Osteocyte (in vitro differentiated cells): ENCODE measurements around the gene NXT2. TPM values are rescaled to one million over a fixed set of nuclear protein-coding genes. Genes with fewer than 3 reads are reported as not detected.

Experiments used
- DNase-seq: peaks from one replicate; pipeline ENCODE4 v3.0.0; 2021; ENCODE audit warnings: mixed read lengths; ENCODE audit not compliant: unreplicated experiment; ENCODE audit errors: extremely low spot score
- H3K27ac Mint-ChIP-seq: one replicate; pipeline ENCODE4 v1.8.0; 2021; ENCODE audit warnings: mild to moderate bottlenecking, mixed read lengths; ENCODE audit not compliant: unreplicated experiment
- H3K27me3 Mint-ChIP-seq: one replicate; pipeline ENCODE4 v1.8.0; 2021; ENCODE audit warnings: mixed read lengths; ENCODE audit not compliant: unreplicated experiment
- H3K36me3 Mint-ChIP-seq: one replicate; pipeline ENCODE4 v1.8.0; 2021; ENCODE audit warnings: mixed read lengths; ENCODE audit not compliant: unreplicated experiment
- H3K4me1 Mint-ChIP-seq: one replicate; pipeline ENCODE4 v1.8.0; 2021; ENCODE audit warnings: mixed read lengths; ENCODE audit not compliant: unreplicated experiment
- H3K4me3 Mint-ChIP-seq: one replicate; pipeline ENCODE4 v1.8.0; 2021; ENCODE audit warnings: mild to moderate bottlenecking, moderate library complexity, mixed read lengths; ENCODE audit not compliant: unreplicated experiment
- H3K9me3 Mint-ChIP-seq: one replicate; pipeline ENCODE4 v1.8.0; 2021; ENCODE audit warnings: mixed read lengths; ENCODE audit not compliant: unreplicated experiment
- total RNA-seq: library from RNA; stranded (reverse); gene quantifications from 2 replicates; pipeline ENCODE4 v1.2.1, GENCODE V29; 2021
- TF ChIP-seq, protein P1 (sequence below): fragments of 200-600 bp; sonication (generic); IDR thresholded peaks from 2 replicates; pipeline ENCODE4 v1.5.0; 2021; ENCODE audit warnings: antibody characterized with exemption, mild to moderate bottlenecking, moderate library complexity

The NXT2 gene
- total RNA-seq, 1 donor from 2014 or later = 13.2 TPM

DNA sequence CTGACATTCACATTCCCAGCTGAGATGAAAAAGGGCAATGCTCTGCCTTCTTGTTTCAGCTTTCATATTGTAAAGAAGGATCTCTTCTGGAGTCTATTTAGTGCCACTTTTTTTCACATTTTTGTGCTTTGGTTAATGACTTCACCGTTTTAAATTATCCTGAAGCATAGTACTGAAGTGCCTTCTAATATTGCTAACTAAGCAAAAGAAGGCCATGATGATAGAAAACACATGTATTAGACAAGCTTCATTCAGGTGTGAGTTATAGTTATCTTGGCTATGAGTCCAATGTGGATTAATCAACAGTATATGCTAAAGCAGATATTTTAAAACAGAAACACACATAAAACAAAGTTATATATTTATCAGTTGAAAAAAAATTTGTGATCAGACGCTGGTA is 40.4 kb downstream of the NXT2 start:
- H3K27ac Mint-ChIP-seq = no peak overlapping the region
- no peaks in the 10 kb centered on the region for H3K36me3 Mint-ChIP-seq
- no peaks in the 10 kb centered on the region for H3K4me1 Mint-ChIP-seq
- TF ChIP-seq, protein P1, sequence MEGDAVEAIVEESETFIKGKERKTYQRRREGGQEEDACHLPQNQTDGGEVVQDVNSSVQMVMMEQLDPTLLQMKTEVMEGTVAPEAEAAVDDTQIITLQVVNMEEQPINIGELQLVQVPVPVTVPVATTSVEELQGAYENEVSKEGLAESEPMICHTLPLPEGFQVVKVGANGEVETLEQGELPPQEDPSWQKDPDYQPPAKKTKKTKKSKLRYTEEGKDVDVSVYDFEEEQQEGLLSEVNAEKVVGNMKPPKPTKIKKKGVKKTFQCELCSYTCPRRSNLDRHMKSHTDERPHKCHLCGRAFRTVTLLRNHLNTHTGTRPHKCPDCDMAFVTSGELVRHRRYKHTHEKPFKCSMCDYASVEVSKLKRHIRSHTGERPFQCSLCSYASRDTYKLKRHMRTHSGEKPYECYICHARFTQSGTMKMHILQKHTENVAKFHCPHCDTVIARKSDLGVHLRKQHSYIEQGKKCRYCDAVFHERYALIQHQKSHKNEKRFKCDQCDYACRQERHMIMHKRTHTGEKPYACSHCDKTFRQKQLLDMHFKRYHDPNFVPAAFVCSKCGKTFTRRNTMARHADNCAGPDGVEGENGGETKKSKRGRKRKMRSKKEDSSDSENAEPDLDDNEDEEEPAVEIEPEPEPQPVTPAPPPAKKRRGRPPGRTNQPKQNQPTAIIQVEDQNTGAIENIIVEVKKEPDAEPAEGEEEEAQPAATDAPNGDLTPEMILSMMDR = no peak
- H3K4me3 Mint-ChIP-seq = no peak overlapping the region
- DNase-seq = no peak
- peaks cover 27% of the 10 kb centered on the region for H3K27me3 Mint-ChIP-seq
- no peaks in the 10 kb centered on the region for H3K9me3 Mint-ChIP-seq

DNA sequence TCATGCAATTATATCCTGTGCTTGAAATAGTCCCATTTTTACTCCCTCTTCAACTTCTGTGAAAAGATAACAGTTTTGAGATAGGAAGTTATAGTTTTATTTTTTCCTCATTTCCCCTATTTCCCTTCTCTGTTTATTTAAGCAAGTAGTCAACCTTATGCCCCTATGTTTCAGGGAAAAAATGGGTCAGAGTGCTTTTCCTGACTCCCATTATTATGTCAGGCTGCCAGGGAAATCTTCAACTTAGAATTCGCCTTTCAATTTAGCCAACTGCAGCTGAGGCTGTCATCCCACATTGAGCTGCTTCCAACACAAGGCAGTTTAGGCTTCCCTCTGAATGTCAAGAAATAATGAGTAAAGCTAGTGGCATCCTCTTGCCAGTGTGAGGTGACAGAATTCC is 42.3 kb downstream of the NXT2 start:
- no peaks in the 10 kb centered on the region for H3K9me3 Mint-ChIP-seq
- no peaks in the 10 kb centered on the region for H3K36me3 Mint-ChIP-seq
- H3K4me3 Mint-ChIP-seq = no peak overlapping the region
- H3K27me3 Mint-ChIP-seq = peaks cover 35% of the 10 kb centered on the region
- no peak overlapping the region for H3K27ac Mint-ChIP-seq
- H3K4me1 Mint-ChIP-seq = no peaks in the 10 kb centered on the region
- DNase-seq = no peak
- TF ChIP-seq, protein P1 = no peak

DNA sequence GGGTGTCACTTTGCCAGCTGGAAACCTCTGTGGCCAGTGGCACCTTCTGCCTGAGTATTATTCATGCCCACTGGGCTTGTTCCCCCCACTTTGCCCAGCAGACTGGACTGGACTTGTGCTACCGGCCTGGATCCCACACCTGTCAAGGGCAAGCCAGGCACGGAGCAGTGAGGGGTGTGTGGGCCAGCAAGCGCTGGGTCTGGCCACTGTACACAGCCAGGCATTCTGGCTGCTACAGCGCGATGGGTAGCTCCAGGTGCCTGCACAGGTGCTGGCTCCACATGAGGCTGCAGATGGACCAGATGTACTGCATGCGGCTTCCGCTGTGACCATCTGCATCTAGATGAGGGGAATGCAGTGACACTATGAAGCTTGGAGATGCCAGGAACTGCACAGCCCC is 48.8 kb downstream of the NXT2 start:
- DNase-seq = no peak
- no peaks in the 10 kb centered on the region for H3K36me3 Mint-ChIP-seq
- no peak overlapping the region for H3K4me3 Mint-ChIP-seq
- H3K27ac Mint-ChIP-seq = no peak overlapping the region
- TF ChIP-seq, protein P1 = no peak
- peaks cover 53% of the 10 kb centered on the region for H3K27me3 Mint-ChIP-seq
- no peaks in the 10 kb centered on the region for H3K4me1 Mint-ChIP-seq
- H3K9me3 Mint-ChIP-seq = no peaks in the 10 kb centered on the region

DNA sequence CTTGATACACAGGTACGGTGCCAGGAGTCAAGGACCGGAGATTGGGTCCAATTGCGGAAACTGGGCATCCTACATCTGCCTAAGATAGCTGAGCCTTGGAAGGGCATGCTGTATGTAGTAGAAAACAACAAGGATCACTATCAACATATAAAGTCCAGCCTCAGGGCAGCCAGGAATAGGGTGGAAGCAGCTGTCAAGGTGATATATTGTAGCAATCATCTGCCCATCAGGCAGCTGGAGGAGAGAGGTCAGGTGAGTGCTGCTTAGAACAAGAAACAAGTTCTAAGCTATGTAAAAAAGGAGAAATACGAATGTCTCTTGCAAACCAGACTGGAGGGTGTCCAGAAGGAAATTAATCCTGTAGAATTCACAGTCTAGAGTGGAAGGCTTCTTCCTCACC is 53.5 kb downstream of the NXT2 start:
- Mint-ChIP-seq H3K4me3 (no peak overlapping the region), H3K27ac (no peak overlapping the region), H3K9me3 (no peaks in the 10 kb centered on the region), H3K36me3 (no peaks in the 10 kb centered on the region), H3K4me1 (no peaks in the 10 kb centered on the region), H3K27me3 (peaks cover 29% of the 10 kb centered on the region)
- TF ChIP-seq, protein P1 = no peak
- DNase-seq = no peak

Other genes with a start within 250 kb of the NXT2 start
- gene GUCY2F, start 54.8 kb upstream of the NXT2 start, total RNA-seq = not detected in 2 replicates
- 0.24 and 0.70 TPM in 2 replicates for gene KCNE5, start 88.3 kb downstream of the NXT2 start, total RNA-seq
- 62.1 and 68.4 TPM in 2 replicates for gene ACSL4, start 196.4 kb downstream of the NXT2 start, total RNA-seq